IMR-90 (cell line): Measurements from ENCODE around the gene MYBL2. TPM values are rescaled to one million over a fixed set of nuclear protein-coding genes. Genes with fewer than 3 reads are reported as not detected.

Experiments
- ATAC-seq: fragments of 200-7000 bp; cut with Tn5 transposase; 2 replicates; pipeline ENCODE4 v1.9.1; 2020; ENCODE audit warnings: low read depth, mild to moderate bottlenecking, moderate library complexity
- BruUV-seq: library from RNA; stranded (reverse); fragments of 400-500 nt; replicated peaks from 2 replicates; lab custom pipeline; 2021; lab: Mats Ljungman, UMichigan
- CTCF ChIA-PET: fragments of 300-600 bp; formaldehyde crosslinking; extraction: SDS; loops from one replicate; lab custom pipeline; 2021; ENCODE audit warnings: antibody characterized with exemption; lab: Yijun Ruan, JAX
- POLR2A ChIA-PET: fragments of 300-600 bp; sonication (Branson Sonifier 250); formaldehyde crosslinking; loops from one replicate; lab custom pipeline; 2022; ENCODE audit warnings: antibody characterized with exemption; ENCODE audit not compliant: unreplicated experiment; lab: Charles Lee
- DNase-seq: peaks from one replicate; pipeline ENCODE4 v3.0.0; 2013
- H2AFZ ChIP-seq: replicated peaks from 2 replicates; pipeline ENCODE3; 2013; ENCODE audit warnings: low read length, mild to moderate bottlenecking; ENCODE audit not compliant: poor library complexity
- H2AK5ac ChIP-seq: 2 replicates; pipeline ENCODE4 v1.6.1; 2013; ENCODE audit warnings: low read depth, low read length, inconsistent platforms
- H2AK9ac ChIP-seq: replicated peaks from 2 replicates; pipeline ENCODE3; 2013; ENCODE audit warnings: mild to moderate bottlenecking, low read depth, low read length, moderate library complexity; ENCODE audit not compliant: poor library complexity
- H2BK120ac ChIP-seq: 2 replicates; pipeline ENCODE4 v1.6.1; 2013; ENCODE audit warnings: low read depth, low read length, inconsistent platforms
- H2BK15ac ChIP-seq: 3 replicates; pipeline ENCODE4 v1.6.1; 2013; ENCODE audit warnings: low read depth, low read length, inconsistent platforms
- H2BK20ac ChIP-seq: 2 replicates; pipeline ENCODE4 v1.6.1; 2013; ENCODE audit warnings: low read depth, mild to moderate bottlenecking, inconsistent platforms, low read length, moderate library complexity
- H2BK5ac ChIP-seq: 2 replicates; pipeline ENCODE4 v1.6.1; 2013; ENCODE audit warnings: mild to moderate bottlenecking, low read depth, low read length, inconsistent platforms; ENCODE audit not compliant: poor library complexity, severe bottlenecking
- H3K14ac ChIP-seq: replicated peaks from 2 replicates; pipeline ENCODE4 v1.6.1; 2013; ENCODE audit warnings: low read depth, low read length, inconsistent platforms
- H3K18ac ChIP-seq: 2 replicates; pipeline ENCODE4 v1.6.1; 2013; ENCODE audit warnings: low read depth, low read length, control low read depth
- H3K23ac ChIP-seq: 2 replicates; pipeline ENCODE4 v1.6.1; 2013; ENCODE audit warnings: low read depth, low read length, inconsistent platforms
- H3K27ac ChIP-seq: 2 replicates; pipeline ENCODE4 v1.5.1; 2013; ENCODE audit warnings: mild to moderate bottlenecking, control low read depth, low read length; ENCODE audit not compliant: insufficient read depth
- H3K27me3 ChIP-seq: 2 replicates; pipeline ENCODE4 v1.6.1; 2013; ENCODE audit warnings: low read length; ENCODE audit not compliant: control insufficient read depth, insufficient read depth
- H3K36me3 ChIP-seq: 2 replicates; pipeline ENCODE4 v1.6.1; 2013; ENCODE audit warnings: low read length, mixed read lengths; ENCODE audit not compliant: control insufficient read depth, insufficient read depth
- H3K4ac ChIP-seq: 2 replicates; pipeline ENCODE4 v1.6.1; 2013; ENCODE audit warnings: low read depth, low read length, inconsistent platforms
- H3K4me1 ChIP-seq: 2 replicates; pipeline ENCODE4 v1.6.1; 2013; ENCODE audit warnings: low read length, mixed read lengths; ENCODE audit not compliant: control insufficient read depth, insufficient read depth
- H3K4me2 ChIP-seq: 2 replicates; pipeline ENCODE4 v1.6.1; 2013; ENCODE audit warnings: low read depth, mild to moderate bottlenecking, control low read depth, low read length, moderate library complexity
- H3K4me3 ChIP-seq: 2 replicates; pipeline ENCODE4 v1.5.1; 2013; ENCODE audit warnings: low read depth, mild to moderate bottlenecking, control low read depth, low read length, moderate library complexity; ENCODE audit not compliant: insufficient read depth
- H3K56ac ChIP-seq: 2 replicates; pipeline ENCODE4 v1.6.1; 2013; ENCODE audit warnings: low read length, inconsistent platforms; ENCODE audit not compliant: insufficient read depth; ENCODE audit errors: extremely low read depth
- H3K79me1 ChIP-seq, 2 experiments: 2 replicates each; pipeline ENCODE4 v1.6.1; 2013; ENCODE audit warnings: low read length in 2 of 2, inconsistent platforms in 1 of 2, low read depth in 1 of 2
- H3K9ac ChIP-seq: 2 replicates; pipeline ENCODE4 v1.6.1; 2013; ENCODE audit warnings: low read depth, low read length, control low read depth
- H3K9me1 ChIP-seq: 2 replicates; pipeline ENCODE4 v1.6.1; 2013; ENCODE audit warnings: low read length, inconsistent platforms; ENCODE audit not compliant: insufficient read depth
- H3K9me3 ChIP-seq: 2 replicates; pipeline ENCODE4 v1.6.1; 2013; ENCODE audit warnings: low read length; ENCODE audit not compliant: control insufficient read depth, insufficient read depth
- H4K20me1 ChIP-seq: 2 replicates; pipeline ENCODE4 v1.6.1; 2013; ENCODE audit warnings: low read length, inconsistent platforms; ENCODE audit not compliant: insufficient read depth
- H4K5ac ChIP-seq: 2 replicates; pipeline ENCODE4 v1.6.1; 2013; ENCODE audit warnings: mild to moderate bottlenecking, low read depth, low read length, control low read depth
- H4K8ac ChIP-seq, 2 experiments: 2 replicates each; pipeline ENCODE4 v1.6.1; 2013; ENCODE audit warnings: low read depth in 2 of 2, low read length in 2 of 2, control low read depth in 1 of 2, inconsistent platforms in 1 of 2
- H4K91ac ChIP-seq: 2 replicates; pipeline ENCODE4 v1.6.1; 2013; ENCODE audit warnings: low read depth, low read length, inconsistent platforms; ENCODE audit not compliant: insufficient read depth
- BHLHE40 ChIP-seq: fragments of 150-350 bp; IDR thresholded peaks from 2 replicates; pipeline ENCODE4 v1.6.1; 2016; ENCODE audit warnings: mild to moderate bottlenecking, low read depth, low read length
- CEBPB ChIP-seq: IDR thresholded peaks from 2 replicates; pipeline ENCODE4 v1.6.1; 2012; ENCODE audit warnings: low read depth, low read length, improper control_type of control experiment
- FOS ChIP-seq: fragments of 150-350 bp; IDR thresholded peaks from 2 replicates; pipeline ENCODE4 v1.6.1; 2016; ENCODE audit warnings: low read depth, low read length
- MXI1 ChIP-seq: IDR thresholded peaks from 2 replicates; pipeline ENCODE4 v1.6.1; 2012; ENCODE audit warnings: low read depth, mild to moderate bottlenecking, low read length, moderate library complexity, borderline replicate concordance
- NFE2L2 ChIP-seq: fragments of 150-350 bp; IDR thresholded peaks from 2 replicates; pipeline ENCODE4 v1.6.1; 2016; ENCODE audit warnings: low read depth, mild to moderate bottlenecking, low read length
- RAD21 ChIP-seq: IDR thresholded peaks from 2 replicates; pipeline ENCODE4 v1.6.1; 2012; ENCODE audit warnings: low read length, improper control_type of control experiment
- RCOR1 ChIP-seq: IDR thresholded peaks from 2 replicates; pipeline ENCODE4 v1.6.1; 2012; ENCODE audit warnings: mild to moderate bottlenecking, low read length, improper control_type of control experiment; ENCODE audit not compliant: insufficient replicate concordance
- RFX5 ChIP-seq: IDR thresholded peaks from 2 replicates; pipeline ENCODE4 v1.8.0; 2012; ENCODE audit warnings: low read depth, mild to moderate bottlenecking, low read length, moderate library complexity
- SMC3 ChIP-seq: fragments of 150-350 bp; IDR thresholded peaks from 2 replicates; pipeline ENCODE4 v1.6.1; 2016; ENCODE audit warnings: low read depth, mild to moderate bottlenecking, antibody characterized with exemption, low read length, moderate library complexity
- WGBS, 2 experiments: methylation state at CpG; one replicate each; pipeline versions ENCODE4 v1.1.5 to v1.1.7; 2013; ENCODE audit warnings: missing lambda C conversion rate in 2 of 2; ENCODE audit not compliant: insufficient read length in 1 of 2; ENCODE audit errors: extremely low coverage in 2 of 2; 5-methylcytosine and 5-hydroxymethylcytosine counted together
- dilution Hi-C: fragments of 300-500 bp; cut with HindIII; formaldehyde crosslinking; loops from one replicate; pipeline ENCODE4 v1.14.3; 2018; ENCODE audit warnings: low sequenced_read_pairs; ENCODE audit not compliant: unreplicated experiment
- in situ Hi-C: fragments of 300-500 bp; cut with MboI; formaldehyde crosslinking; loops from 3 replicates; pipeline ENCODE4 v1.14.3; 2019; ENCODE audit warnings: low sequenced_read_pairs, inconsistent platforms, mixed read lengths
- intact Hi-C: fragments of 100-400 bp; cut with micrococcal nuclease; formaldehyde crosslinking; loops from 2 replicates; pipeline ENCODE4 v1.10.0; 2022
- polyA plus RNA-seq, 3 experiments: library from polyadenylated mRNA; depleted of rRNA; stranded (reverse); fragments of >200 nt; gene quantifications; 2 replicates each; pipeline ENCODE4 v1.2.3, GENCODE V29; 2012; ENCODE audit warnings: low replicate concordance in 1 of 3
- total RNA-seq: library from RNA; depleted of rRNA; stranded (reverse); fragments of >200 nt; gene quantifications from 2 replicates; pipeline ENCODE4 v1.2.3, GENCODE V29; 2012
- TF ChIP-seq, protein P1 (sequence below): fragments of 150-350 bp; IDR thresholded peaks from 2 replicates; pipeline ENCODE4 v1.6.1; 2017; ENCODE audit warnings: mild to moderate bottlenecking, antibody characterized with exemption, low read length, low read depth

MYBL2 gene
- total and polyA plus RNA-seq, 2 of the 4 experiments (the other 2 are of a cell fraction), result 12.4 to 23.1 TPM

GRCh38 chr20:43752561-43753301 is 85.8 kb downstream of the MYBL2 start:
- peaks cover 19% of the 10 kb centered on the region for H3K4me1 ChIP-seq
- H3K27me3 ChIP-seq, result no peaks in the 10 kb centered on the region
- intact Hi-C loops, result loop anchor here (5.0 kb wide), 1 partner anchor 165 kb away; no protein-coding TSS in a partner anchor
- peaks cover 0 to 5% of the 10 kb centered on the region in 2 experiments; a peak in 1 of 4 replicates for H3K79me1 ChIP-seq
- H3K18ac ChIP-seq, result peak overlapping the region; percentile 69; the same call in 1 of the 2 replicates
- TF ChIP-seq BHLHE40 (peak; percentile 60), RFX5 (no peak), FOS (0 out of 2 replicates have a peak, but pooled peaks have one; percentile 14), NFE2L2 (no peak; the same call in 1 of the 2 replicates), SMC3 (no peak), RCOR1 (no peak), MXI1 (no peak), RAD21 (0 out of 2 replicates have a peak, but pooled peaks have one; percentile 12), CEBPB (peak; percentile 97)
- TF ChIP-seq, protein P1, sequence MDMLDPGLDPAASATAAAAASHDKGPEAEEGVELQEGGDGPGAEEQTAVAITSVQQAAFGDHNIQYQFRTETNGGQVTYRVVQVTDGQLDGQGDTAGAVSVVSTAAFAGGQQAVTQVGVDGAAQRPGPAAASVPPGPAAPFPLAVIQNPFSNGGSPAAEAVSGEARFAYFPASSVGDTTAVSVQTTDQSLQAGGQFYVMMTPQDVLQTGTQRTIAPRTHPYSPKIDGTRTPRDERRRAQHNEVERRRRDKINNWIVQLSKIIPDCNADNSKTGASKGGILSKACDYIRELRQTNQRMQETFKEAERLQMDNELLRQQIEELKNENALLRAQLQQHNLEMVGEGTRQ, result no peak
- ATAC-seq (peak; percentile 35), DNase-seq (peak; percentile 90)
- H2BK120ac ChIP-seq, result peak overlapping the region; percentile 100
- no peaks in the 10 kb centered on the region for H4K20me1 ChIP-seq
- peak overlapping the region; percentile 19 for H2AFZ ChIP-seq
- H3K23ac ChIP-seq, result peak overlapping the region; percentile 96
- H3K56ac ChIP-seq, result peak overlapping the region; percentile 67; the same call in 1 of the 2 replicates
- H2AK5ac ChIP-seq, result peak overlapping the region; percentile 99
- H3K36me3 ChIP-seq, result no peaks in the 10 kb centered on the region
- H4K8ac ChIP-seq, result peak overlapping the region; percentile 51 to 97; a peak in 3 of 4 replicates
- peak overlapping the region; percentile 96 for H3K14ac ChIP-seq
- dilution Hi-C loops, result no loop called here
- H4K5ac ChIP-seq, result peak overlapping the region; percentile 35; the same call in 1 of the 2 replicates
- H3K9ac ChIP-seq, result no peak overlapping the region
- H2BK5ac ChIP-seq, result peak overlapping the region; percentile 93
- H2AK9ac ChIP-seq, result peak overlapping the region; percentile 86
- no TSS peak for BruUV-seq
- H3K4me3 ChIP-seq, result no peak overlapping the region
- no peak overlapping the region for H3K4me2 ChIP-seq
- peak overlapping the region; percentile 98 for H4K91ac ChIP-seq
- ChIA-PET POLR2A (no interaction called here), CTCF (interaction anchor here (3.7 kb wide), 1 partner anchor 328 kb away, joined by 21 read pairs; no protein-coding TSS in a partner anchor)
- H3K4ac ChIP-seq, result peak overlapping the region; percentile 99
- no peak overlapping the region; the same call in 1 of the 2 replicates for H3K27ac ChIP-seq
- H3K9me1 ChIP-seq, result peaks cover 26% of the 10 kb centered on the region
- in situ Hi-C loops, result loop anchor here (5.0 to 10.0 kb wide), 2 partner anchors 162 to 330 kb away; partner anchors contain the start of gene TOX2
- peak overlapping the region; percentile 98 for H2BK20ac ChIP-seq
- 32% methylated on average over 3 of the region's 13 CpGs; no CpG with 5 or more reads in 1 of the 2 experiments for WGBS, 2 experiments
- H2BK15ac ChIP-seq, result peak overlapping the region; percentile 100
- no peaks in the 10 kb centered on the region for H3K9me3 ChIP-seq
